ENCODE data around the gene CERKL.
A peak's percentile ranks its signal among the peaks of the same experiment; 100 is the strongest.

CERKL gene

GRCh38 chr2:181682026-181682789 is 25.3 kb upstream of the CERKL start:
- H3K4me1 Mint-ChIP-seq = peaks cover 57% of the 10 kb centered on the region
- no peaks in the 10 kb centered on the region for H3K36me3 Mint-ChIP-seq
- peaks cover 92% of the 10 kb centered on the region for H3K27me3 Mint-ChIP-seq
- H3K27ac Mint-ChIP-seq = no peak overlapping the region
- ATAC-seq = no peak
- peaks cover 11% of the 10 kb centered on the region for H3K9me3 Mint-ChIP-seq
- H3K4me3 Mint-ChIP-seq = peak overlapping the region; percentile 45

- ATAC-seq = no peak
- Mint-ChIP-seq H3K4me1 (peaks cover 49% of the 10 kb centered on the region), H3K4me3 (peak overlapping the region; percentile 65), H3K9me3 (peaks cover 11% of the 10 kb centered on the region), H3K36me3 (no peaks in the 10 kb centered on the region), H3K27ac (no peak overlapping the region), H3K27me3 (peaks cover 81% of the 10 kb centered on the region)
Observed at GRCh38 chr2:181680937-181681811, 24.3 kb upstream of the CERKL start.

GRCh38 chr2:181680055-181680936 is 23.4 kb upstream of the CERKL start, which contains the start of gene NEUROD1:
Gene NEUROD1 (minus strand): TSS chr2:181680517. CDS start chr2:181678860, 1,657 bp downstream.
- peaks cover 74% of the 10 kb centered on the region for H3K27me3 Mint-ChIP-seq
- no peak for ATAC-seq
- H3K9me3 Mint-ChIP-seq = peaks cover 11% of the 10 kb centered on the region
- no peaks in the 10 kb centered on the region for H3K36me3 Mint-ChIP-seq
- peaks cover 48% of the 10 kb centered on the region for H3K4me1 Mint-ChIP-seq
- no peak within 1 kb of the TSS for H3K27ac Mint-ChIP-seq
- H3K4me3 Mint-ChIP-seq = peak within 1 kb of the TSS; percentile 65

GRCh38 chr2:181679544-181679979 is 22.7 kb upstream of the CERKL start:
- ATAC-seq = no peak
- no peak overlapping the region for H3K27ac Mint-ChIP-seq

GRCh38 chr2:181678861-181679543 is 22.1 kb upstream of the CERKL start:
- Mint-ChIP-seq H3K27me3 (peaks cover 63% of the 10 kb centered on the region), H3K27ac (no peak overlapping the region), H3K36me3 (no peaks in the 10 kb centered on the region), H3K9me3 (peaks cover 8% of the 10 kb centered on the region), H3K4me3 (peak overlapping the region; percentile 38), H3K4me1 (peaks cover 40% of the 10 kb centered on the region)
- no peak for ATAC-seq

More at GRCh38 chr2:181679544-181679979, 22.7 kb upstream of the CERKL start:
- Mint-ChIP-seq H3K9me3 (peaks cover 8% of the 10 kb centered on the region), H3K36me3 (no peaks in the 10 kb centered on the region), H3K4me1 (peaks cover 42% of the 10 kb centered on the region), H3K27me3 (peaks cover 66% of the 10 kb centered on the region), H3K4me3 (peak overlapping the region; percentile 38)

- H3K27me3 Mint-ChIP-seq = peaks cover 55% of the 10 kb centered on the region
- H3K4me1 Mint-ChIP-seq = peaks cover 38% of the 10 kb centered on the region
- H3K4me3 Mint-ChIP-seq = no peak overlapping the region
- no peak overlapping the region for H3K27ac Mint-ChIP-seq
- H3K36me3 Mint-ChIP-seq = no peaks in the 10 kb centered on the region
- ATAC-seq = no peak
- H3K9me3 Mint-ChIP-seq = peaks cover 8% of the 10 kb centered on the region
Observed at GRCh38 chr2:181677912-181678586, 21.1 kb upstream of the CERKL start.

- Mint-ChIP-seq H3K27me3 (peaks cover 27% of the 10 kb centered on the region), H3K9me3 (peaks cover 5% of the 10 kb centered on the region), H3K4me3 (no peak overlapping the region), H3K4me1 (peaks cover 26% of the 10 kb centered on the region), H3K36me3 (no peaks in the 10 kb centered on the region), H3K27ac (no peak overlapping the region)
- no peak for ATAC-seq
Observed at GRCh38 chr2:181675254-181675653, 18.3 kb upstream of the CERKL start.

- H3K9me3 Mint-ChIP-seq = peaks cover 5% of the 10 kb centered on the region
- no peak for ATAC-seq
- peaks cover 20% of the 10 kb centered on the region for H3K27me3 Mint-ChIP-seq
- H3K4me3 Mint-ChIP-seq = no peak overlapping the region
- peaks cover 26% of the 10 kb centered on the region for H3K4me1 Mint-ChIP-seq
- H3K36me3 Mint-ChIP-seq = no peaks in the 10 kb centered on the region
- H3K27ac Mint-ChIP-seq = no peak overlapping the region
Observed at GRCh38 chr2:181674461-181674860, 17.6 kb upstream of the CERKL start.

GRCh38 chr2:181673173-181673572 is 16.3 kb upstream of the CERKL start:
- ATAC-seq = no peak
- H3K4me3 Mint-ChIP-seq = no peak overlapping the region
- H3K36me3 Mint-ChIP-seq = no peaks in the 10 kb centered on the region
- peaks cover 19% of the 10 kb centered on the region for H3K4me1 Mint-ChIP-seq
- no peaks in the 10 kb centered on the region for H3K9me3 Mint-ChIP-seq
- peaks cover 15% of the 10 kb centered on the region for H3K27me3 Mint-ChIP-seq
- no peak overlapping the region for H3K27ac Mint-ChIP-seq

GRCh38 chr2:181672255-181673008 is 15.5 kb upstream of the CERKL start:
- H3K9me3 Mint-ChIP-seq = no peaks in the 10 kb centered on the region
- H3K36me3 Mint-ChIP-seq = no peaks in the 10 kb centered on the region
- H3K4me1 Mint-ChIP-seq = peaks cover 14% of the 10 kb centered on the region
- no peak overlapping the region for H3K27ac Mint-ChIP-seq
- H3K27me3 Mint-ChIP-seq = peaks cover 8% of the 10 kb centered on the region
- H3K4me3 Mint-ChIP-seq = no peak overlapping the region
- ATAC-seq = peak; percentile 39

GRCh38 chr2:181670632-181671031 is 13.7 kb upstream of the CERKL start:
- Mint-ChIP-seq H3K4me1 (peaks cover 14% of the 10 kb centered on the region), H3K9me3 (peaks cover 5% of the 10 kb centered on the region), H3K4me3 (no peak overlapping the region), H3K27ac (no peak overlapping the region), H3K36me3 (no peaks in the 10 kb centered on the region), H3K27me3 (peaks cover 8% of the 10 kb centered on the region)
- no peak for ATAC-seq

- H3K27me3 Mint-ChIP-seq = peaks cover 8% of the 10 kb centered on the region
- no peak for ATAC-seq
- no peaks in the 10 kb centered on the region for H3K36me3 Mint-ChIP-seq
- H3K4me1 Mint-ChIP-seq = peaks cover 2% of the 10 kb centered on the region
- H3K27ac Mint-ChIP-seq = no peak overlapping the region
- no peak overlapping the region for H3K4me3 Mint-ChIP-seq
- H3K9me3 Mint-ChIP-seq = peaks cover 5% of the 10 kb centered on the region
Observed at GRCh38 chr2:181667234-181667633, 10.3 kb upstream of the CERKL start.

- Mint-ChIP-seq H3K4me1 (peaks cover 6% of the 10 kb centered on the region), H3K27ac (no peak overlapping the region), H3K9me3 (peaks cover 5% of the 10 kb centered on the region), H3K27me3 (peaks cover 21% of the 10 kb centered on the region), H3K36me3 (no peaks in the 10 kb centered on the region), H3K4me3 (no peak overlapping the region)
- no peak for ATAC-seq
Observed at GRCh38 chr2:181662287-181662686, 5.4 kb upstream of the CERKL start.

All from stimulated activated memory B cell treated with anti-CD40 and anti-IgM and Interleukin-4, amounts not matched to agents 10 μg/mL and 1 μg/mL and 100 μg/mL, for 72 hours (primary cell).